Vagina (tissue), 2 donors: Measurements from ENCODE around the gene OR10H3. TPM values are rescaled to one million over a fixed set of nuclear protein-coding genes. Genes with fewer than 3 reads are reported as not detected.
A peak's percentile ranks its signal among the peaks of the same experiment; 100 is the strongest.

Experiments used
- DNase-seq, 2 donors: peaks; one replicate each; pipeline ENCODE4 v3.0.0-alpha.2; 2017; ENCODE audit errors: extremely low spot score in 2 of 2
- H3K27ac ChIP-seq: fragments of 200-600 bp; sonication (generic); one replicate; pipeline ENCODE4 v1.5.1; 2019
- H3K27me3 ChIP-seq: fragments of 200-600 bp; sonication (generic); one replicate; pipeline ENCODE4 v1.5.1; 2019
- H3K36me3 ChIP-seq, 2 donors: fragments of 200-600 bp; sonication (generic); one replicate each; pipeline ENCODE4 v1.5.1; 2017 to 2019
- H3K4me1 ChIP-seq: fragments of 200-600 bp; sonication (generic); one replicate; pipeline ENCODE4 v1.5.1; 2019
- H3K4me3 ChIP-seq, 2 donors: fragments of 200-600 bp; sonication (generic); 1 replicate in 1 of 2; 2 replicates in 1 of 2; pipeline ENCODE4 v1.5.1; 2016 to 2019
- H3K9me3 ChIP-seq: fragments of 200-600 bp; sonication (generic); one replicate; pipeline ENCODE4 v1.5.1; 2019
- POLR2A ChIP-seq, 2 donors: fragments of 450-650 bp; IDR thresholded peaks; one replicate each; pipeline ENCODE4 v1.6.1; 2017; ENCODE audit warnings: antibody characterized with exemption in 2 of 2, mild to moderate bottlenecking in 2 of 2, moderate library complexity in 2 of 2
- POLR2AphosphoS5 ChIP-seq, 2 donors: sonication (generic); formaldehyde crosslinking; IDR thresholded peaks; one replicate each; pipeline ENCODE4 v1.9.0; 2017; ENCODE audit warnings: antibody characterized with exemption in 2 of 2, mild to moderate bottlenecking in 2 of 2, low read depth in 1 of 2; ENCODE audit not compliant: insufficient read depth in 1 of 2
- intact Hi-C: fragments of 100-400 bp; cut with DNase I; formaldehyde crosslinking; loops from one replicate; pipeline ENCODE4 v1.15.1; 2023
- total RNA-seq: library from RNA; depleted of rRNA; stranded (reverse); fragments of >200 nt; gene quantifications from one replicate; pipeline ENCODE4 v1.2.3, GENCODE V29; 2016
- TF ChIP-seq, protein P1 (sequence below), 3 experiments: fragments of 450-650 bp in 2 of 3; fragments of 200-600 bp in 1 of 3; sonication (generic) in 1 of 3; IDR thresholded peaks; one replicate each; pipeline ENCODE4 v1.5.1; 2017 to 2019; ENCODE audit warnings: antibody characterized with exemption in 3 of 3, mild to moderate bottlenecking in 2 of 3, moderate library complexity in 2 of 3

Gene OR10H3
- total RNA-seq, 1 donor from 2014 or later = not detected

DNA sequence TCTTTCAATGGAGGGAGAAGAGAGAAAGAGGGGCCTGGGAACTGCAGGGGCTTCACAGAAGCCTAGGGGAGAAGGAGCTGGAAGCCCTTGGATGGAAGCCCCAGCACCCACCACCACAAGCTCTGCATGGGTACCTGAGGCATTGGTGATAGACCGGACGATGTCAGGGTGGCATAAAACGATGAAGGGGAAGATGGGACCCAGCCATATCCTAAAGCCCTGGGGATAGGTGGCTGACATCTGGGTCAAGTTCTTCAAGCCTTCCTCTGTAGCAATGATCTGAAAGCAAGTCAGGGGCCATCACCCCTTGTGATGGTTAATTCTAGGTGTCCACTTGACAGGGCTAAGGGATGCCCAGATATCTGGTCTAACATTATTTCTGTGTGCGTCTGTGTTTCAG, 38.5 kb downstream of the OR10H3 start:
- no peaks in the 10 kb centered on the region for H3K9me3 ChIP-seq
- no peaks in the 10 kb centered on the region for H3K27me3 ChIP-seq
- H3K4me3 ChIP-seq = no peak overlapping the region
- no peaks in the 10 kb centered on the region for H3K36me3 ChIP-seq
- DNase-seq = peak in 1 of 2 donors; percentile 10
- no peak overlapping the region for H3K27ac ChIP-seq
- intact Hi-C loops = no loop called here
- H3K4me1 ChIP-seq = peaks cover 17% of the 10 kb centered on the region
- no peak for TF ChIP-seq POLR2AphosphoS5 (IDR thresholded peaks at IDR 0.05; ENCODE audit: insufficient read depth in 1 of 2, low read depth in 1 of 2)
- TF ChIP-seq, protein P1, sequence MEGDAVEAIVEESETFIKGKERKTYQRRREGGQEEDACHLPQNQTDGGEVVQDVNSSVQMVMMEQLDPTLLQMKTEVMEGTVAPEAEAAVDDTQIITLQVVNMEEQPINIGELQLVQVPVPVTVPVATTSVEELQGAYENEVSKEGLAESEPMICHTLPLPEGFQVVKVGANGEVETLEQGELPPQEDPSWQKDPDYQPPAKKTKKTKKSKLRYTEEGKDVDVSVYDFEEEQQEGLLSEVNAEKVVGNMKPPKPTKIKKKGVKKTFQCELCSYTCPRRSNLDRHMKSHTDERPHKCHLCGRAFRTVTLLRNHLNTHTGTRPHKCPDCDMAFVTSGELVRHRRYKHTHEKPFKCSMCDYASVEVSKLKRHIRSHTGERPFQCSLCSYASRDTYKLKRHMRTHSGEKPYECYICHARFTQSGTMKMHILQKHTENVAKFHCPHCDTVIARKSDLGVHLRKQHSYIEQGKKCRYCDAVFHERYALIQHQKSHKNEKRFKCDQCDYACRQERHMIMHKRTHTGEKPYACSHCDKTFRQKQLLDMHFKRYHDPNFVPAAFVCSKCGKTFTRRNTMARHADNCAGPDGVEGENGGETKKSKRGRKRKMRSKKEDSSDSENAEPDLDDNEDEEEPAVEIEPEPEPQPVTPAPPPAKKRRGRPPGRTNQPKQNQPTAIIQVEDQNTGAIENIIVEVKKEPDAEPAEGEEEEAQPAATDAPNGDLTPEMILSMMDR (IDR thresholded peaks at IDR 0.05) = no peak
- no peak for TF ChIP-seq POLR2A (IDR thresholded peaks at IDR 0.05)

DNA sequence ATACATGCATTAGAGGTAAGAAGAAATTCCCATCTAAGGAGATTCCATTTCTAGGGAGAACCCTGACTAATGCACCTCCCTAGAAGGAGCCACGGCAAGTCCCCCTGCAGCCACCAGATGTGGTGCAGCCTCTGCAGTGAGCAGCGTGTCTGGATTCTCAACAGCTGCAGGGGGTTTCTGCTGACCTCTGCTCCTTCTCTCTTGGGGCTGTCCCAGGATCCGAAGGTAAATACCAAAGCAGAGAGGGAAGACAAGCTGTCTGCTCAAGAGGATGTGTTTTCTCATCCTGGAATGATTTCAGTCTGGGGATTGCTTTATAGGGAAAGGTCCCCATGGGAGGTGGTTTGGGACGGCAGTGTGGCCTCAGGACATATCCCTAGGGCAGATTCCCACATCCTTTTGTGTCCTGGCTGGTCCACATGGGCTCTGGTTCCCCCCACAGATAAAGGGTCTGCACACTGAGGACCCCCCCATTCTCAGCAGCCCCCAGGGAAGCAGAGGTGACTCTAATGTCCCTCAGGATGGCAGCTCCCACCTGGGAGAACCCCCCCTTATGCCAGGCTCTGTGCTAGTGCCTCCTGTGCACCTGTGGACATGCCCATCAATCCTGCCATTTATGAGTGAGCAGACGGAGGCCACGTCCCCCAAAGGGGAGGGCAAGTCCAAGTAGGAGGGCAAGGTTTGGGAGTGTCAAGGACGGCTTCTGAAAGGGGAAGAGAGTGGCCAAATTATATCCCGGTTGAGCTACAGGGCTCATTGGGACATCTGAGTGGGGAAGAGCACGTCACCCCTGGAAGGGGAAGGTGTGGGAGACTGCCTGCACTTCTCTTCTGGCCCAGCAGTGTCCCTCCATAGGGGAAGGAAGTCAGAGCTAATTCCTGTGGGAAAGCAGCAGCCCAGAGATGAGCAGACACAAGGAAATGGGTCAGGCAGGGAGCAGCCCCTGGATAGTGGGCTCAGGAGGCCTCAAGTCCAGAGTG, 39.5 kb downstream of the OR10H3 start:
- Histone ChIP-seq H3K9me3 (no peaks in the 10 kb centered on the region), H3K36me3 (no peaks in the 10 kb centered on the region), H3K4me1 (peaks cover 17% of the 10 kb centered on the region), H3K27me3 (no peaks in the 10 kb centered on the region), H3K4me3 (no peak overlapping the region), H3K27ac (no peak overlapping the region)
- intact Hi-C loops = no loop called here
- peak; percentile 70 to 96 for DNase-seq
- TF ChIP-seq POLR2AphosphoS5 (IDR thresholded peaks at IDR 0.05; ENCODE audit: insufficient read depth in 1 of 2, low read depth in 1 of 2) (no peak), POLR2A (IDR thresholded peaks at IDR 0.05) (no peak)
- TF ChIP-seq, protein P1 (IDR thresholded peaks at IDR 0.05) = no peak

DNA sequence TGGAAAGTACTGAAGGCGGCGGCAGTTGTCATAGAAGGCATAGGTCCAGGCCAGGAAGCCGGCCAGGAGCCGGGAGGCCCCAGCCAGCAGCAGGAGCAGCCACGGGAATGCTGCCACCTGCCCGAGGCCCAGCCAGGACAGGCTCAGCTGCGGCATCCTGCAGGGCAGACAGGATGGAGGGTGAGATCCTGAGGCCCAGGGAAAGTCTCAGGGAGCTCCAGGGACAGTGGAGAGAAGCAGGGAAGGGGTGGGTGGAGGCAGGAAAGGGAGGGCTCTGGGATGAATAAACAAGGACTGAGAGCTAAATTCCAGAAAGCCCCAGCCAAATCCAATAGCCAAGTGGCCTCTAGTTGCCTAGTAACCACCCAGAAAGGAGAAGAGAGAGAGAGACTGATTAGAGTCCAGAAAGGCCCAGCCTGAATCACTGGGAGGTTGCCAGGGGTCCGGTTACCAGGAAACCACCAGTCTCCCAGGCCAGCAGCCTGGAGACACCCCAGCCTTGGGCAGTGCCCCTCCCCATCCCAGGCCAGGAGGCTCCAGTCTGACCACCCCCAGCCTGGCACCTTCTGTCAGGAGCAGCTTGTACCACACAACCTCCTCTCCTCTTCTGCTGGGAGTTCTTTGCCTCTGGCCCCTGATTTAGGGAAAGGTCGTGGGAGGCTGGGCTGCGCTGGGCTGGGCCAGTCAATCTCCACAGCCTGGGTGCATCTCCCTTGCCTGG, 42.1 kb downstream of the OR10H3 start:
- Histone ChIP-seq H3K27me3 (no peaks in the 10 kb centered on the region), H3K4me1 (peaks cover 17% of the 10 kb centered on the region), H3K36me3 (no peaks in the 10 kb centered on the region), H3K4me3 (peak overlapping the region; percentile 9 to 30), H3K9me3 (no peaks in the 10 kb centered on the region), H3K27ac (peak overlapping the region; percentile 78)
- DNase-seq = peak in 1 of 2 donors; percentile 87
- intact Hi-C loops = no loop called here
- TF ChIP-seq POLR2A (IDR thresholded peaks at IDR 0.05) (no peak), POLR2AphosphoS5 (IDR thresholded peaks at IDR 0.05; ENCODE audit: insufficient read depth in 1 of 2, low read depth in 1 of 2) (peak in 1 of 2 donors; percentile 14)
- TF ChIP-seq, protein P1 (IDR thresholded peaks at IDR 0.05) = peak in 1 of 3 experiments; percentile 12

DNA sequence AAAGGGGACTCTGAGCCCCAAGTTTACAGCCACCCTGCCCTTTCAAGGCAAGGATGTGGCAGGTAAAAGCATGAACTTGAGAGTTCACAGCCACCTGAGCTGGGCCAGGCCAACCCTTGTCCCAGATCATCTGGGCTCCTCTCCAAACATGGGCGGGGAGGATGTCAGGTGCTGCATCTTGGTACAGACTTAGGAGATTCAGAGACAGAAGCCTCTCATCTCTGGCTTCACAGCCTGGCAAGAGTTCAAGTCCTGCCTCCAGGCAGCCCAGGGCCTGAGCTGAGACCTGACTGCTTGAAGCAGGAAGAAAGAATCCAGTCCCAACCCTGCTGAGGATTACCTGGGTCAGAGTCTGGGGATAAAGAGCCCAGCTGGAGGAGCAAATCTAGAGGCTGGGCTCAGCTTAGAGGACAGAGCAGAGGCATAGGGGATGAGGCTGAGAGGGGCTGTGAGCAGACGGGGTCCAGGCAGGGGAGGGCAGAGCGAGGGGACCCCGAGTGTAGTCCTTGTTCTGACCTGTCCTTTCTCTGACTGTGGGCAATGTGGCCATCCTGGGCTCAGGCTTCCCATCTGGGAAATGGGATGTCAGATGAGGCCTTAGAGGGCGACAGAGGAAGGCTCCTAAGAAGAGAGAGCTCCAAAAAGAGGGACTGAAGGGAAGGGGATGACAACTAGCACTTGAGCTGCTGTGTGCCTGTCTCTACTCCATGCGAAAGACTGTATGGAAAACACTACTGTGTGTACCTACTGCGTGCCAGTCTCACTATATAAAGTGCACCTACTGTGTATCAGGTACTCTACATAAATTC, 43.0 kb downstream of the OR10H3 start:
- H3K4me3 ChIP-seq = no peak overlapping the region
- no peaks in the 10 kb centered on the region for H3K36me3 ChIP-seq
- no peak for TF ChIP-seq POLR2A (IDR thresholded peaks at IDR 0.05)
- TF ChIP-seq, protein P1 (IDR thresholded peaks at IDR 0.05) = no peak
- no peak for TF ChIP-seq POLR2AphosphoS5 (IDR thresholded peaks at IDR 0.05; ENCODE audit: insufficient read depth in 1 of 2, low read depth in 1 of 2)
- H3K9me3 ChIP-seq = no peaks in the 10 kb centered on the region
- peak in 1 of 2 donors; percentile 77 for DNase-seq
- H3K4me1 ChIP-seq = peaks cover 17% of the 10 kb centered on the region
- H3K27me3 ChIP-seq = no peaks in the 10 kb centered on the region
- H3K27ac ChIP-seq = peak overlapping the region; percentile 78
- intact Hi-C loops = no loop called here
